Activated T-cell treated with anti-CD3 and anti-CD28 coated beads for 1 hour (primary cell): ENCODE results near the gene S100A10.

Experiments used
- DNase-seq: peaks from one replicate; pipeline ENCODE4 v3.0.0-alpha.2; 2020; ENCODE audit warnings: low read depth

S100A10 gene

DNA sequence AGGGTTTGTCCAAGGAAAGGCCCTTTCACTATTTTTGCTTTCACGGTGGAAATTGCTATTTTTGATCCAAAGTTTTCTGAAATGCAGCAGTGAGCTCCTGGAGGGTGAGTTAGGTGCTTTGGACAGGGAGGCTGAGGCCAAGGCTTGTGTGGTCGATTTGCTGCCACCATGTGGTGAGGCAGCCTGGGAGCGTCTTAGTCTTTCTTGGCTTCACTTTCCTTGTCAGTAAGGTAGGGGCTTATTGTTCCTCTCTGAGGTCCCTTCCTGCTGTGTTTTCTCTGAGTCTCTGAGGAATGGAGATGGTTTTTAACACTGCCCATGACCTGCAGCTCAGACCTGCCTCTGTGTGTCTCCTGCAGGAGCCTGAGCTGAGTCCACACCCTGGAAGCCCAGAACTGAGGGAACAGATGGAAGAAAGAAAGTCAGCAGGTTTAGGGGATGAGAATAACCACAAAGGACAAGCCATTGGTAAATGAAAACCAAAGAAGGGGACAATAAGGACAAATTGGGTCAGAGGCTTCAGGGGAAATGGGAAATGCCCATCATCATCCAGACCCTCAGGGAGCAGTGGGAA is 20.1 kb upstream of the S100A10 start:
- no peak for DNase-seq

GRCh38 chr1:152009691-152010090 is 16.0 kb upstream of the S100A10 start:
- DNase-seq: no peak

GRCh38 chr1:152007047-152007446 is 13.4 kb upstream of the S100A10 start:
- DNase-seq: no peak

DNA sequence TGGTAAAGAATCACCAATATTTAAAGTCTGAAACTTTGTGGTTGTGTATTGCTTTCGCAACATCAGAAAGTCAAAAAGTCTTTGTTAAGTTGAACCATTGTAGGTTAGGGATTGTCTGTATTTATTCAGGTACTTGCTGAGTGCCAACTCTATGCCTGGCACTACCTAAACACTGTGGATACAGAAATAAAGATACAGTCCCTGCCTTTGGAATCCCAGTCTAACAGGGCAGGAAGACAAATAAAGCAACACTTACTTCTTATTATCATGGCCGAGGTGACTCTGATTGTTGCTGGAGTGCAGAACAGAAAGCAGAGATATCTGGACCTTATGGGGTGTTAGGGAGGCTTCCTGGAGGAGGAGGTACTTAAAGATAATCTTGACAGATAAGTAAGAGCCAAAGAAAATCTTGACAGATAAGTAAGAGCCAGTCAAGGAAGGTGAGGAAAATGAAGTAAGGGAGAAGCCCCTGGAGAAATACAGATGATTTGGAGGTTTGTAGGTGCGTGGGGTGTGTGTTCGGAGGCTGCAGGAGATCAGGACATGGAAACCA is 11.8 kb upstream of the S100A10 start:
- DNase-seq: no peak

DNA sequence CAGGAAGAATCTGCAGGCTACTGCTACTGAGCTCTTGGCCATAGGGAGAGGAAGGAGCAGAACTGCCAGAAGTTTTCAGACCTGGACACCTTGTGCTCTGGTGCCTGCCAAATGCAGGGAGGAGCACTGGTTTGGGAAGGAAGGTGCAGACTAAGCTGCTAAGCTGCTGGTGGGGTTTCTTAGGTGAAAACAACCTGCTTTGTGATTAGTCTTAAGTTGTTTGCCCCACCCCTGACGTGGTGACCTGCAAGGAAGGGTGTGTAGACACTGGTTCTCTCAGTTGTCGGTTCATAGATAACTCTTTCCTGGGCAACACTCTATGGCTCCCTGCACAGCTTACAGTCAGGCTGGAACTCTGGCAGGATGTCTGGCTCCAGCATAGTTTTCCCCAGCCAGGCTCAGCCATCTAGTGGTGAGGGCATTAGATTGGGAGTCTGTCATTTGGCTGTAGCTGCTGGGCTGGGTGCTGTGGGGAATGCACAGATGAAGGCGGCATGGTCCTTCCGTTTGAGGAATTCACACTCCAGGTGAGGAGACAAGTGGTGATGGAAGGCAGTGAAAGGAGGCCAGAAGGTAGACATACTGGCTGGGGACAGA is 10.3 kb upstream of the S100A10 start:
- no peak for DNase-seq

DNA sequence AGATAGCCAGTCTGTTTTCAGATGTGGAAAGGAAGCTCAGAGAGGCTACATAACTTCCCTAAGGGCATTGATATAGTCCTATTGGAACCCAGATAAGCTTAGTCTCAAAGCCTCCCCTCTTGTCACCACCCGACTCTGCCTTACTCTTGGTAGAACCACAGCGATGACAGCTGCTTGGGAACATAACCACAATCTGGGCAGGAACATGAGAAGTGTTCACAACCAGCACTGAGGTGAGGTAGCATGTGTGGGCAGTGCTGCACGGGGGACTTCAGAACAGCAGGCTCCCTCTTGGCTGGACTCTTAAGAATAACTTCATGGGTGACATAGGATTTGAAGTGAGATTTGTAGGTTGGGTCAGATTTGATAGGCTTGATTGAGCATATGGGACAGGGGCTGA is 9.3 kb upstream of the S100A10 start:
- no peak for DNase-seq

GRCh38 chr1:152001631-152002584 is 8.2 kb upstream of the S100A10 start:
- peak; percentile 75 for DNase-seq

DNA sequence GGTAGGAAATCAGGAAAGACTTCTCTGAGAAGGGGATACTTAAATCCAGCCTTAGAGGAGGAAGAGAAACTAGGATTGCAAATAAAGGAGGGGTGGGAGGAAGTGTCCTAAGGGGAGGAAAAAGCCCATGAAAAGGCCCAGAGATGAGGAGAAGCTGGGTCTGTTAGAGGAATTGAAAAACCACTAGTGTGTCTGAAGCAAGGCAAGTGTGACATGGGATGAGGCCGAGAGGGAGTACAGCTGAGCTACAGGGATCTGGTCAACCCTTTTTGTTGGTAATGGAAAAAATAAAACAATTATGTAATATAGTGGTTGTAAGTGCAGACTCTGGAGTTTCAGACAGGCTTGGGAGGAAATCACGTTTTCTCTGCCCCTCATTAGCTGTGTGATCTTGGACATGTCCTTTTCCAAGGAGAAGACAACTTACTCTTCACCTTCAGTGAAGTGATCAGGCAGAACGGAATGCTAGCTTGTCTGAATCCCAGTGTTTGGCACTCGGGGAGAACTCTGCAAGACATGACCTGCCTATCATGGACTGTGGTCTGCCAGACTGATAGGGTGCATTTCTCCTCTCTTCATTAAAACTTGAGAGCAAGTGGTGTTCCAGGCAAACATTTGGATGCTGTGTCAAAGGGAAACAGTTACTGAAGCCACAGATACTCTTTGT is 7.4 kb upstream of the S100A10 start:
- DNase-seq: no peak

DNA sequence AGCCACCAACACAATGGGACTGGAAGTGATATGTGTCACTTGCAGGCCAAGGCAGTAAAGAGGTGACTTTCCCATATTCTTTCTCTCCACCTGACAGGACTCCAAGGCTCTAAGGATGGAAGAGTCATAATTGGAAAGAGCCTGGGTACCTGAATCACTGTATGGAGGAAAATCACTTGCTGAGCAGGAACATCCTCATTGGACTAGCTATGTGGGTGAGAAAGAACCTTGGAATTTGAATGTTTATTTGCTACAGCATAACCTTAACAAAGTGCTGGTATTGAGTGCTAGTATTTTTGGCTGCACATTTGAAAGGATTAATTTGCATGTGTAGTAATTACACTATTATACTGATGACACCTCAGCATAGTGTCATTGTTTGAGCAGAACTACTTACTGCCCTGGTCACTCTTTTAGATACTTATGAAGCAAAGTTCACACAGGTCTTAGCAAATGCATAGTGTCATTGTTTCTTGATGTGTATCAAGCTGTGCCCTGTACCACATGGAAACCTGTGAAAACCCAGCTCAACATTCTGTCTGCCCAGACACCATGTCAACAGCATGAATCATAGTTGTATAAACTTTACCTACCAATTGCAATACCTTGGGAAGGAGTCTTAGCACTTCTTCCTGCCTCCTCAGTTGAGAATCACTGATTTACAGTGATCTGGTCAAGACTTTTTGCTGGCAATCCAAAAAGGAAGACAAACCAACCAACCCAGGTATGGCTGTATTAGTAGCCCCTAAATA is 5.1 kb upstream of the S100A10 start:
- DNase-seq: no peak

- no peak for DNase-seq
These were observed 3.6 kb upstream of the S100A10 start for GRCh38 chr1:151997284-151997570.

GRCh38 chr1:151995774-151996173 is 2.1 kb upstream of the S100A10 start:
- DNase-seq: no peak

DNA sequence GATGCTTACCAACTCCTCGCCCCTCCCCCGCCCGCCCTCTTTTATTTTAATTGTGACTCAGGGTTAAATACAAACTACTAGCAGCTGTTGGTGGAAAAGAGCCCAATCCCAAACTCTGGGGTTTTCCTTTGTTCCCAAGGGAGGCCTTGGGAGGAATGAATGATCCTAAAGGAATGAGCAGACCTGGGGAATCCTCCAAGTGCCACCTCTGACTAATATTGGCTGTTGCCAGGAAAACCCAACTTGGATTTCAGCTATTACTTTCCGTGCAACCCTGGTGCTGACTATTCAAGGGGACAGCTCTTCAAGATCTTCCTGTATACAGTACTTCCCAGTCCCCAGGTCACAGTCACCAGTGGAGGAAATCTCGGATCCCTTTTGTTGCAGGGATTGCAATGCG is 1.3 kb upstream of the S100A10 start:
- DNase-seq: no peak

- peak; percentile 18 for DNase-seq
These were observed 450 bp downstream of the S100A10 start for GRCh38 chr1:151993084-151993733.

DNA sequence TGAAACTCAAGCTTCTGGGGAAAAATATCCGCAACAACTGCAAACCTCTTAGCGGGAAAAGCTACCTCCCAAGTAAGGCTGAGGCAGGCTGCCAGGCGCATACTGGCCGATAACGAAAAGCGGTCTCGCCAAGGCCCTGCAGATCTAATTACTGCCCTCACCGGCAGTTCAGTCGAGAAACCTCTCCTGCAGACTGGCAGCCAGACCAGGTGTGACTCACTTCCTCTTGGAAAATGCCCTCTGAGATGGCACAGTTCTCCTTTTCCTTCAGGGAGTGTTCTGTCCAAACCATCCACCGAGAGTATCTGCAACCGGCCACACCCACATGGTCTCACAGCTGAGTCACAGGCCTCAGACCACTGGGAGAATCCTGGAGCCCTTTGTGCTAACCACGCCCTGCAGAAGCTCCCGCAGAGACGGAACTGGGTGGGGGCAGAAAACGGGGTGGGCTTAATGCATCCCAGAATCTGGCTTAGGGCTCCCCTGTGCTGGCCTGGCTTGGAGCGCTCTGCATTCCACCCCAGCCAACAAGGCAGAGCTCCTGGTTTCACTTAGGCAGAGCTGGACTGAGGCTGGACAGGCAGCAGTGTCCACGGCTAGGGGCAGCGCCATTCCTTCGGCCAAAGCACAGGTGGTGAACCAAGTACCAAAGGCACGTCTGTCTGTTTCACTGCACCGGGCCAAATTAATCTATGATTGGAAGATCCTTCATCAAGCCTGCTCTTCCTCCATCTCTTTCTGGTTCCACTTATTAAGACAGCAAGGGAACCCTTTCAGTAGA is 1.2 kb downstream of the S100A10 start:
- no peak for DNase-seq

- no peak for DNase-seq
These were observed 1.9 kb downstream of the S100A10 start for GRCh38 chr1:151991663-151992302.

DNA sequence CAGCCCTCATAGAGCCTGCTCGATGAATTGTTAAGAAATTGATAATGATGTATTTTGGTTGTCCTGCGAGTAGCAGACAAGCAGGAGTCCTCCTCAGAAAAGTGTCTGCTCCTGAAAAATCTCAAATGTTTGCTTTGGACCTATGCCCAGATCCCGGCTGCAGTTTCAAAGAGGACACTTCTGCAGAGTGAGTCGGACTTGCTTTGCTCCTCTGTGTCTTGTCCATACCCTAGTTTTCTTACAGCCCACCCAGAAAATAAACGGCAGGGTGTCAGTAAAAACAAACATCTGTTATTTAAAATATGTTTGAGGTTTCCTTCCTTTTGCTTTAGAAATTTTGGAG is 2.8 kb downstream of the S100A10 start:
- no peak for DNase-seq

DNA sequence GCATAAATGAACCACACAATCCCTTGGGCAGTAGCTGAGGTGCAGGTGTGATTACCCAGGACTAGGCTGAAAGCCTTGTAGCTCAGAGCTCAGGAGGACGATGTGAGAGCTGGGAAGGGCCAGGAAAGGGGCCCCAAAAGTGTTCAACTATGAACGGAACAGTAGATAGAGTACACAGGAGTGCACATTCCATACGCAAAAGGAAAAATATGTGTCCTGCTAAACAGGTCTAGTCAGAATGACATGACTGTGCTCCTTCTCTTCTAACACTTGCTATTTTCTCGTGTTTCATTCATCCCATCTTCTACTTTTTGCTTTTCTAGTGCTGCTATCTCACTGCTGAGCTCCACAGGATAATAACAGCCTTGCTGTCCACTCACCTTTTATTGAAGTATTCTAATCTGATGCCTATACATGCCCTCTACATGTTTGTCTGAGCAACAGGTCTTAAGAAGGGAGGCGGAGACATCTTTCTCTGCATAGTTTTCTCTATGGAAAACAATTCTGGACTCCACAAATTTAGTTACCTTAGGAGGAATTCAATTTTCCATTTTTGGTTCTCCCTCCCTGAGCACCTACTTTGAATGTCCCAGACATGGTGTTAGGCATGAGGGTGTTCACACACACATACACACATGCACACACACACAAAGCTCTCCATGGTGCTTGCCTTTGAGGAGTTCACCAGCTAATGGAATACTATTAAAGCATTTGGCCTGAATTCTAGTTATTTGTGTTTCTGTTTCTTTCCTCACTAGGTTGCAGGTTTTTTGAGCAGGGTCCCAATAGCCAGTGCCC is 3.4 kb downstream of the S100A10 start:
- DNase-seq: no peak

DNA sequence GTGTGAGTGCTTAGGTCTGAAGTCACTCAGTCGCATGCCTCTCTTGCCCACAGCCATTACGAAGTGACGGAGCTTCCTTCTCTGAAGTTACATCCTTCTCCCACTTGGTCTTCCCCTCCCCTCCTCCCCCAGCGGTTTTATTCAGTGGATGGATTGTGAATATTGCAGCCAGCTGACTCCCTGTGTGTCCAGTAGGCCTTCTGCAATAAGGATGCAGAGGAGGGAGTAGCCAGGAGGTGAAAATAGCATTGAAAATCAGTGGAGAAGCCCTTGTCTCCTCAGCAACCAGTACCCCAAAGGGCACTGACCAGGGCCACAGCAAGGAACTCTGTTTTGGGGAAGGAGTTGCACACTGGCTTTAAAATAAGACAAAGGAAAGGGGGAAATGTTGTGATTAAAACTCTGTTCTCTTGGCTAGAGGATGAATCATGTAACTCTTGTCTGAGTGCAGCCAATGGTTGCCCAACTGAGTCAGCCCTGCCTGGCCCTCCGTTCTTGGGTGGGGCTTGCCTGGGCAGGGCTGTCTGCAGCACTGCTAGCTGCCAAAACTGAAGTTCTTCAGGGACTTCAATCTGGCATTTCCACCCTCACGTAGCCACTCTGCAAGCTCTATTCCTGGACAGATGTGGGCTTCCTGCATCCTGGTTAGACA is 4.3 kb downstream of the S100A10 start:
- DNase-seq: peak; percentile 27
